GM18526 (cell line): Measurements from ENCODE around the gene FOXI1.

Experiments
- POLR2A ChIP-seq: IDR thresholded peaks from 3 replicates; pipeline ENCODE4 v1.6.1; 2011; ENCODE audit not compliant: insufficient read length; ENCODE audit errors: extremely low read depth

The FOXI1 gene

DNA sequence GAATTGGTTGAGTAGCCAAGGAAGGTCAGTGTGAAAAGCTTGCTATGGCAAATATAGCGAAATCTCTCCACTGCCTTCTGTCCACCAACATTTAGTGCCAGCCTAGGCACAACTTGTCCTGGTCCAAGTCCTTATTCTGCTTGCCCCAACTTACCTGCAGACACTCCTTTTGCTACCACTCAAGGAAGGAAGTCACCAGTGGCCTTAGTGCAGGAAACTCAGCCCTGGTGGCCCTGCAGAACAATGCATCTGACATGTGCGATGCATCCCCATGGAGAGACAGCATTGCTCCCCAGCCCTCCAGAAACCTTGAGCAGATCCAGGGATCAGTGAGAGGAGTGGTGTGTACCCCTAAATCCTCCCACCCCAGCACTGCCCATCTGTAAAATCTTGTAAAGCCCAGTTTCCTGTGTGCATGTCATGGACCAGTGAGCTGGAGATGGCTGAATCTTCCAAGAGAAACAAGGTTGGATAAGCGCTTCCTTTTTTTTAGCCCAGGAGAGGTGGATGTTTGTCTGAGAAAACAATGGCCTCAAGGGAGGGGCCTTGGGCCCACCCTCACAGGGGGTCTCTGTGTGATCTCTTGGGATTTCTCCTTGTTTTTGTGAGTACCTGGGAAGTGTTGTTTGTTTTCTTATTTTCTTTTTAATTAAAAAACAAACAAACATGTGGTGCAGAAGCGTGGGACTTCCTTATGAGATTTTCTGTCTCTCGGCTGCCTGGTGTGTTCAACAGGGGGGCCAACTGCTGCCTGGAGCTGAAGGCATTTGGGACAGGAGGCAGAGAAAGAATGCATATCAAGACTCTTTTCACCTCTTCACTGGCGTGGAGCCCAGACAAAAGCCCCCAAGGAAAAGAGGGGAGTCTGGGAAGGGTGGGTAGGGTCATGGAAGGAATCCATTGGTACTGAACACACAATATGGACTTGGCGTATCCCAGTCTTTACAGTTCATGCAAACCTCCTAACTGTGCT, 3.6 kb downstream of the FOXI1 start:
- TF ChIP-seq POLR2A: no peak

DNA sequence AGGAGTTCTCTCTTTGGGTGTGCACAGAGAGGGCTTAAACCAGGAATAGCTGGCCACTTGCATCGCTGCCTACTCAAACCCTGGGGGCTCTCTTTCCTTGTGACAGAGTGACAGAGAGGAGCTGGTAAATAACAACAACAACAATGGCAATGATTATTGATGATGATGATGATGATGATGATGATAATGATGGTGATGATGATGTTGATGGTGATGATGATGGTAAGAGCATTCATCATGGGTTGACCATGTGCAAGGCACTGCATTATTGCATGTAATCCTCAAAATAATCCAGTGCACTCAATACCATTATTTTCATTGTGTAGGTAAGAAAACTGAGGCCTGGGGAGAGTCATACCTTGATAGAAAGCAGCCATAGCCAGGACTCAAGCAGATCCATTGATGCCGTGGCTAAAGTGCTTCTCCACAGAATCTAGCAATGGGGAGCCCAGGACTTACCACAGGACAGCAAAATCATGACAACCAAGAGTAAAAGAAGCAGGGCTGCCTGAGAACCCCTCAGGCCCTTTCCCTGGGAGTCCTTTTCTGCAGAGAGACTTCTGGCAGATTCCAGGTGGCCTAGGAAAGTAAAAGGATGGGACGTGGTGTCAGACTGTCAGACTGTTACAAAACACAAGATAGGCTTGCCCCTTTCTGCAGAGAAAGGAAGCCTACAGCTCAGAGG, 4.8 kb downstream of the FOXI1 start:
- TF ChIP-seq POLR2A: no peak

DNA sequence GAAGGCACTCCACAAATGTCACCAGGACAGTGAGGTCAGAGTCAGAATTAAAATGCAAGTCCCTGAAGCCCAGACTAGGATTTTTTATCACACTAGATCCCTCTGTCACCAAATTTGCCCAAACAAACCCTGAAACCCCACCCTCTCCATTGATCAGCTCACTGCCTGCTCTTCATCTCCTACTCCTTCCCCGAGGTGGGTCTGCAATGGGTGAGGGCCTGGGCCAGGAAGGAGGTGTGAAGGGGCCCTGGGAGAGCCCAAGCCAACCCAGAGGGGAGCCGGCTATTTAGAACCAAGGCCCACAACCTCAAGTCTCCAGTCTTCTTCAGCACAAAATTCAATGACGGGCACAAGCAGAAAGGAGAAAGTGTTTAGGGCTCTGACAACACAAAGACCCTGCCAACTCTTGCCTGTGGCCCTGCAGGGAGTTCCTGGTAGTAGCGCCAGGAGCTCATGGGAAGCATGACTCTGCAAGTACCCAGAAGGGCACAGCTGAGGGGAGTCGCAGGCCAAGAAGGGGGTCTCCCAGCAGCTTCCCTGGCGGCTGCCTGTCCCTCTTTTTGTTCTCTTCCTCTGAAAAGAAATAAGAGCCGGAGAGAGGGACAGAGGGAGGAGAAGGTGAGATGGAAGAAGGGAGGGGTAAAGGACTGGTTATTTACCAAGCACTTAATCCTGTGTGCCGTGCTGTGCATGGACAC, 5.5 kb downstream of the FOXI1 start:
- TF ChIP-seq POLR2A: no peak

DNA sequence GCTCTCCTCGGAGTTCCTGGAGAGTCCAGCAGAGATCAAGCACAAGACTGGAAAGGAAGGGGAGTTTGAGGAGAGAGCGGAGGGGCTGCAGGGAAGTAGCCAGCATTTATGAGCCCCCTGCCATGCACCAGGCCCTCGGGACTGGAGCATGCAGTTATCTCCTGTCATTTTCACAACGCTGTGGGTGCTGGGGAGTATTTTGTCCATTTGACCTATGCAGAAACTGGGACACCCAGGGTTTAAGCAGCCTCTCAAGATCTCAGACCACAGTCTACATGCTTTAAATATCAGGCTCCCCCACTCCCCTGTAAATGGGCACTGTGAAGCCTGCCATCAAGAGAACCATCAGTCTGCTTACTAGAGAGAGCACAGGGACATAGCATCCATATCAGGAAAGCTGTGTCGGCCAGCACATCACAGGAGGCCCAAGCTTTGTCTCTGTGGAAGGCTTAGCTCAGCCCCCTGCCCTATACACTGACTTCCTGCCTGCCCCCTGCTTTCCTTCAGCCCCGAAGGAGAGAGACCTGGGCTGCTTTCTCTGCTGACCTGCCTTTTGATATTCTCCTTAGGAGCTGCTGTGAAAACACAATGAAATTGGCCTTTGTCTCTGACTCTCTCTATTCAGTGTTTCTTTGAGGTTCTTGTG, 7.3 kb downstream of the FOXI1 start:
- no peak for TF ChIP-seq POLR2A

DNA sequence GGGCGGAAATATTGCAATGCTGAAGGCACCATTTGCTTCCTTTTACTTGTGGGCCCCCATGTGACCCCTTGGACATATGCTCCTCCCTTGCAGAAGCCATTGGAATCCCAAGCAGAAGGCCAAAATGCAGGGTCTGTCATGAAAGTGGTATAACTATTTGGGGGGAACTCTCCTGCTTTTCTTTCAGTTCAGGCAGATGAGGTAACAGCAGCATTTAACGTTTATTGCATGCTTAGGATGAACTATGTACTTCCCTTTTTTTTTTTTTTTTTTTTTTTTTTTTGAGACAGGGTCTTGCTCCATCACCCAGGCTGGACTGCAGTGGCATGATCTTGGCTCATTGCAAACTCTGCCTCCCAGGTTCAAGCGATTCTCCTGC, 7.8 kb downstream of the FOXI1 start:
- no peak for TF ChIP-seq POLR2A

DNA sequence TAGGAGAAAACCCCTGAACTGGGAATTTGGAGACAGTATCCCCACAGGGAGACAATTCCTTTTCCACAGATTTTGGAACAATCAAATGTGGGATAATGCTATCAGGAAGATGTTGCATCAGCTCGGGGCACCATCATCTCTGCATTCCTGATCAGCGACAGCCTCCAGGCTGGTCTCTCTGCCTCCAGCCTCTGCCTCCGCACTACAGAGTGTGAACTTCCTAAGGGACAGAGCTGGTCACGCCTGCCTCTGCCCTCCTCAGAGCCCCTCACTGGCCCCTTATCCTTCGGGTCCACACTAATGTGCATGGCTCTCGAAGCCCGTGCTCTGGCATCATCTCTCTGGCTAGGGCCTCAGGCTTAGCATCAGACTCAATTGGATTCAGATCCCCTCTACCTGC, 8.6 kb downstream of the FOXI1 start:
- no peak for TF ChIP-seq POLR2A

DNA sequence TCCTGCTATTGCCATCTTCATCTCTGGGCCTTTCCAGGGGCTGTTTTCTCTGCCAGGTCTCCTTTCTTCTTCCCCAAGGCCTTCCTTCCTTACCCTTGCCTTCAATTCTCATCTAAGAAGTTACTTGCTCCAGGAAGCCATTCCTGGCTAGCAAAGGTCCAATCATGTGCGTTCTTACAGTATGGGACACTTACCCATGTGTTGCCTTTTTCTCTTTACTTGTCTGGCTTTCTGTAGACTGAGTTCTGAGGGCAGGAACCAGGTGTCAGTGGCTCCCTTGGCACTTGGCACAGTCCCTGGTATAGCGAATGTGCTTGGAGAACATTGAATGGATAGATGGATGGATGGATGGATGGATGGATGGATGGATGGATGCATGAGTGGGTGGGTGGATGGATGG, 10.2 kb downstream of the FOXI1 start:
- TF ChIP-seq POLR2A: no peak

DNA sequence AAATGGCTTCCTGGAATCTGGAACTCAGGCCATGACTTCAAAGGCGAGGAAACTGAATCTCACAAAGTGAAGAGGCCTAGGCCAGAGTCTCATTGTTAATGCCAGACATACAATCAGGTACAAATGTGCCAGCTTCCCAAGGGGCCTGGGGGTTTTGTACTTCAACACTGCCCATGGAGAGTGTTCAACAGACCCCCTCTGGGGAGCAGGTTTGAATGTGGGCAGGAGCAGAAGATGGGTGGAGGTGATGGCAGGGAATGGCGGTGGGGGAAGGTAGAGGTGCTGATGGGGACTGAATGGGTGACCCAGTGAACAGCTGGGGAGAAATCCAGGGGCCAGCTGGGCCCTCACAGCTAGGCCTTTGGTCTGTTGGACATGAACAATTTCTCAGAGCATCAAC, 12.0 kb downstream of the FOXI1 start:
- TF ChIP-seq POLR2A: no peak

DNA sequence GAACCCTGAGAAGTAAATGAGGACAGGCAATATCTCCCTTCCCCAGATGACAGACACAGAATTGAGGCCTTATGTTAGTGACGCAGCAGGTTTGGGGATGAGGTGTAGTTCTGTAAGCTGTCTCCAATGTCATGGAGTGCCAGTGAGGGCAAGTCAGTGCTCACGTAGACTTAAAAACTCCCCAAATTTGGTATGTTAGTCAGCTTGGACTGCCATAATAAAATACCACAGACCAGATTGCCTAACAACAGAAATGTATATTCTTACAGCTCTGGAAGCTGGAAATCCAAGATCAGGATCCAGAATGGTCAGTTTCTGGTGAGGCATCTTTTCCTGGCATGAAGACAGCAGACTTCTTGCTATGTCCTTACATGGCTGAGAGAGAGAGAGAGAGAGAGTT, 14.9 kb downstream of the FOXI1 start:
- TF ChIP-seq POLR2A: no peak

DNA sequence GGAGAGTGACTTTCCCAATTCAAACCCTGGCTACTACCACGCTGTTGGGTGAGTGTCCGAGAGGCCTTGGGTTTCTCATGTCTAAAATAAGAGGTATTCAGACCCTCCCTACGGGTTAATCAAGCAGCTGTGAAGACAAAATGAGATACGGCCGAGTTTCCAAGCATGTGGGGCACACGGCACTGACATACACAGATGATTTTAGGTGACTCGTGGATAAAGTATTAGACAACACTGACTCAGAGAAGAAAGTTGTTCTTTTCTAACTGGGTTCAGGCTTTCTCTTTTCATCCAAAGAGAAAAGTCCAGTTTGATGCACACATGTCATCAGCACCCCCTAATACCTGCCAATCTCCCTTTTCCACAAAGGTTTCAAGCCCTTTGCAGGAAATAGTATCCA, 15.6 kb downstream of the FOXI1 start:
- no peak for TF ChIP-seq POLR2A

DNA sequence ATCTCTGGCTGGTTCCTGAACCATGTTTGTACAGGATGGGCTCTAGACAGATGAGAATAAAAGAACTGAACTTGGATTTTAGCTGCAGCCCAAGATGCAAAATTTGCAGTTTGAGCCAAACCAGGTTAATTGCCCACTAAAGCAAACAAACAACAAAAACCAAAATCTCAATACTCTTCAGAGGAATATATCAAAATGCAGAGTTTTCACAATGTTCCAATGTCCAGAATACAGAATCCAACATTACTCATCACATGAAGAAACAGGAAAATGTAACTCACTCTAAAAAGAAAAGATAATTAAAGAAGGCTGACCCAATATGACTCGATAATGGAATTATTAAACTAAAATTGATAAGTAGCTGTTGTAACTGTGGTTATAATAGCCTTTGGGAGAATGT, 20.4 kb downstream of the FOXI1 start:
- TF ChIP-seq POLR2A: no peak

DNA sequence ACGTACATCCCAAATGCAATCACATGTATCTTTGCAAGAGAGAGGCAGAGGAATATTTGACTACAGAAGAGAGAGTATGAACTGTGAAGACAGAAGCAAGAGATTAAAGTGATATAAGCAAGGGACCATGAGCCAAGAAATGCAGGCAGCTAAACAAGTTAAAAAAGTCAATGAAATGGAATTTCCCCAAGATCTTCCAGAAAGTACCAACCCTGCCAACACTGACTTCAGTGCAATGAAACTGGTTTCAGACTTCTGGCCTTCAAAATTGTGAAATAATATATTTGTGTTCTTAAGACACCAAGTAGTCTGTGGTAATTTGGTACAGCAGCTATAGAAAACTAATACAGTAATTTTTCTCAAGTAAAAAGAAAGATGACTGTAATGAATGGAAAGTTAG, 20.9 kb downstream of the FOXI1 start:
- no peak for TF ChIP-seq POLR2A

DNA sequence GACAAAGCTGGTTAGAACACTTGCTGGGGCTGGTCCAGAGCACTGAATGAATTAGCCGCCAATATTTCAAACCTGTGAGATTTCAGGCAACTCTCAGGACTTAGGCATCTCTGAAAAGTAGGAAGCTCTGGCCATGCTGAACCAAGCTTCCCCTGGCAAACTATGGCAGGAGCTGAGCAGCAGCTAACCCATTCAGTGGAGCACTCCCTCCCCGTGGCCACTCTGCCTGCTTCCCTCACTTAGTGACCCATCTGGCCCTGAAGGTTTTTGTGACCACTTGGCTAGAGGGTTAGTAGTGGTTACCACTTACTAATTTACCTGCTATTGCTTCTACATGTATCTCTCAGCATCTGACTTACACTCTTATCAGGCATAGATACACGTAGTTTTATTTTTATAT, 25.5 kb downstream of the FOXI1 start:
- no peak for TF ChIP-seq POLR2A

DNA sequence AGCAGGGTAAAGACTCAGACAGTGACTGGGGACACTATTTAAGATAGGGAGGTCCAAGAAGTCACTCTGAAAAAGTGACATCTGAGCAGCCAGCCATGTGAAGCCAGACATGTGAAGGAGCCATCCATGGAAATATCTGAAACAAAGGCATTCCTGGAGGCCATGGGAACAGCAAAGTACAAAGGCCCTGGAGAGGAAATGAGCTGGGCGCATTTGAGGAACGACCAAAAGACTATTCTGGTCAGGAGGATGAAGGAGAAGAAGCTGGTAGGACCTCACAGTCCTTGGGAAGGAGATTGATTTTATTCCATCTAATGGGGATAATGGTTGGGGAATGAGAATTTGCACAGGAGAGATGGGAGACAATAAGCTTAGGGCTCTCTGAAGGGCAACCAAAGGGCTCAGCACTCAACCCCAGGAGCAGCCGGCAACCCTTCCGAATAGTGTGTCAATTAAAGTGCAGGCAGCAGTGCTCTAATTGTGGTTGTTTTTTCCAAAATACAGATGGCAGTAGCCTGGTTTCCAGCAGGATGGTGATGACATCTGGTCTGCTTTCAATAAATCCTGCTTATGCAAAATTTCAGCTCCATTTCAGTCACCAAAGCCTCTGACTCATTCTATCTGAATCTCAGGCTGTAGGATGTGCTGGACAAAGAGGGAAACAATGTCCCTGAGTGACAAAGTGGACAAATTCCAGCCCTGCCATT, 26.7 kb downstream of the FOXI1 start:
- TF ChIP-seq POLR2A: no peak

DNA sequence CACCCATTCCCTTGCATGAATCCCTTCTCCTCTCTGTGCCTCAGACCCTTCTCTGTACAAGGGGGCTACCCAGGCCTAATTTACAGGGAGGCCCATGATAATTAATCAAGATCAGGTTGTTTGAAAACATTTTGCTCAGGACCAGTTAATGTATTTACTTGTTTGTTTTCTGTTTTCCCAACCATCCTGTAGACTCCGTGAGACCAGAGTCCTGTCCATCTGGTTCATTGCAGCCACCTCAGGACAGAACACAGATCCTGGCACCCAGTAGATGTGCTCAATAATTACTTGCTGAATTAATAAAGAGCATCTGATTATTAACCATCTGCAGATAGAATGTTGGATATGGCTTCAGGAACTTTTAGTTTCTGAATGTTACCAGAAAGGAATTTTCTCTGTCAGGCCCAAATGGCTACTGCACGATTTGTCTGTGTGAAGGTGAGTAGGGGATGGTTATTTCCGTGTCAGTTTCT, 27.3 kb downstream of the FOXI1 start:
- no peak for TF ChIP-seq POLR2A
